HG03159 (cell line): ENCODE data around the gene DOCK1.

Experiments used
- ATAC-seq: cut with Tn5 transposase; IDR thresholded peaks from one replicate; pipeline ENCODE4 v1.9.1; 2021; ENCODE audit warnings: mild to moderate bottlenecking, moderate library complexity; ENCODE audit not compliant: unreplicated experiment

Gene DOCK1

GRCh38 chr10:127158662-127159061, 253.4 kb downstream of the DOCK1 start:
- ATAC-seq = no peak

- ATAC-seq = no peak
Observed at GRCh38 chr10:127159648-127160245, 254.5 kb downstream of the DOCK1 start.

DNA sequence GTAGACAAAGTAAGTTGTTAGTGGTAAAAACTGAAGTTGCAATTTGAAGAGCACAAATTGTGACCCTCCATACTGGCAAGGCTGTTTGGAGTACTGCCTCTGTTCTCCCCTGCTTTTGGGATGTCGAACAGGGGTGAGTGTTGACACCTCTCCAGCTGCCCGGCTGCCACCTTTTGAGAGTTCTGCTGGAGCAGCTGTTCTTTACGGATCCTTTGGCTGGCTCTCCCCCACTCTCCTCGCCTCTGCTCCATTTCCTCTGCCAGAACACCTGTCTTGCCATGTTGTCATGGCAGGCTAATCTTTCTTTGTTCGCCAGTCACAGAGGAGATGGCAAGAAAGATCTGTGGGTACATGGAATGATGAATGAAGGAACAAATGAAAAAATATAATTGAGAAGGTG, 256.3 kb downstream of the DOCK1 start:
- ATAC-seq = no peak

DNA sequence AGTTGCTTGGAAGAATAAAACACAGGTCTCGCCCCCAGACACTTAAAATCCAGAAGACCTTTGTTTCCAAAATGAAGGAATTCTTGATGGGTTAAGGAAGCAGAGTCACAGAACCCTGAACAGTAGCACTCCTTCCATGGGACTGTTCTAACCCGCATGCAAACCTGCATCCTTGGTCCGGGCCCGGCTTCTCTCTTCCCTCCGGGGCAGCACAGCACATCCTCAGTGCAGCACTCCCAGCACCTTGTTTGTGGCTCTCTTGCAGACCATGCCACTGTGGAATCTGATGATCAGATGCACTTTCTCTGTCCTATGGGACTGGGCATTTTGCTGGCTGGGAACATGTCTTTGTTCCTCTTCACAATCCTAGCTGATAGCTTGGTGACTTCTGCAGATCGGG, 257.6 kb downstream of the DOCK1 start:
- no peak for ATAC-seq

GRCh38 chr10:127168261-127168660, 263.0 kb downstream of the DOCK1 start:
- no peak for ATAC-seq

- ATAC-seq = no peak
Observed at GRCh38 chr10:127174866-127175265, 269.6 kb downstream of the DOCK1 start.

DNA sequence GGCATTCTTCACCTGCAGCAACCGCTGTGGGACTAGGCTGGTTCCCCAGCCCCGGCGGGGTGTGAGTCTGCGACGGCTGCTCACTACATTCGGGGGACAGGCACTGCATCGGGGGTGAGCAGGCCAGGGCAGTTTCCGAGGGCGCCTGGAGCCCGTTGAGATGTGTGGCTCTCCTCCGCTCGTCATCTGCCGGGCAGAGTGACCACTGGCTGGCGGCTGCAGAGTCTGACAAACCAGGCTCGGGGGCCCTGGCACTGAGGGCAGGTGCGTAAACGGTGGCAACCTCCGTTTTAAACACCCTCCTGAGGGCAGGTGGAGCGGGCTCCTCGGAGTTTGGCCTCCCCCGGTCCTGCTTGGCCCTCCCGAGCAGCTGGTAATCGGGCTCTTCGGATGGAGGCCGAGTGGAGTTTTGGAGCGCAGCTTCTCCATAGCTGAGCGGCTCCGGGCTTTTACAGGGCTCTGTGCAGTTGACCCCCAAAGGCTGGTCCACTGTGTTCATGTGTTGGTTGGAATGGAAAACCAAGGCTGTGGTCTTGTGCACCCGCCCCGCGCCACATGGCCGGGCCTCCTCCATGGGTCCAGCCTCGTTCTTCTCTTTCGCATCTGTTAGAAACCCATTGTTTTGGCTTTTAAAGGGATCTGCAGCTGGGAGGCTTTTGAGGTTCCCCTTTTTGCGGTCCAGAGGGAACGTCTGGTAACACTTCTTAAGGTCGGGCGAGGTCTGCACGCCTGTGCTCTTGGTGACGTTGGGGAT, 270.3 kb downstream of the DOCK1 start:
- ATAC-seq = no peak

DNA sequence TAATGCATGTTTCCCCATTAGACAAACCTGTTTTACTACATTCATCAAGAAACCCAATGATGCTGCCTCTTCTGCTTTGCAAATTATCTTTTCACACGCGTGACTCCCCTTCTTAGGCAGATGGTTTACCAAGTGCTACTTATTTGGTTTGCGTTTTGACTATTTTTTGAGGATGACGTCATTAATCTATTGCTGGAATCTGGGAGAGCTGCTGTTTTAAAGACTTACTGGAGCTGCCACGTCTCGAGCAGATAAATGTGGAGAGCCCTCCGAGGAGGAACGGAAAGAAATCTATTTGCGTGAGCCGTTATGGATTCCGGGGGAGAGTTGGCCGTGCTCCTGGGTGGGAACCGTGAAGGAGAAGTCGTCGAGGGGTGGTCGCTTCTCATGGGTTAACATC, 271.4 kb downstream of the DOCK1 start:
- ATAC-seq = no peak

GRCh38 chr10:127179612-127180250, 274.5 kb downstream of the DOCK1 start:
- ATAC-seq = no peak

DNA sequence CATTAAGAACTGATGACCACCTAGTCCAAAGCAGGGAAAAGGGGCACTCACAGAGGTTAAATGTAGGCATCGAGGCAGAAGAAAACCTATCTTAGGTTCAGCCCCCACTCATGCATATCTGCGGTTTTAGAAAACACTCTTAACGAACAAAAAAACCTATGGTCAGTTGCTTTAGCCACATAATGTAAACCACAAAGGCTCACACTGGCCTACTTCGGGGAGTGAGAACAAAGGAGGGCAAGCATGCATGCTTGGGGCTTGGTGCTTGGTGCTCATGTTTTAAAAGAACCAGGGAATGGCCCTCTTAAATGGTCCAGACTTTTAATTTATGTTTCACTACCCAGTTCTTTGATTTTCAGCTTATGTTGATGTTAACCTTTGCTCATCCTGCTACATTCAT, 276.9 kb downstream of the DOCK1 start:
- ATAC-seq = no peak

DNA sequence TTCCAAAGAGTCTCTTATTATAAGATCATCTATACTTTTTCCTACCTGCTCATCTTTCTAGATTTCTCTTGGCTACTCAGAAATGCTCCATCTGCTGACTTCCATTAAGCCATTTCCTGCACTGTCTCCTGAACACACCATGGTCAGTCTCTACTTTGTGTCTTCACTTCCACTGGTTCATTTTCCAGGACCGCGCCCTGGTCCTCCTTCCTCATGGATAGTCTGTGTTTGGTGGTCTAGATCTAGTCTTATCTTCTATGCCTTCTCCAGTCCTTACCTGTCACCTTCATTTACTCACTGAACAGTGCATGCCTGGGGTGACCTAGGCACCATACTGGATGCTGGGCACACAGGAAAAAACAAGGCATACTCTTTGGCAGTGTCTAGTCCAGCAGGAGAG, 279.4 kb downstream of the DOCK1 start:
- no peak for ATAC-seq

GRCh38 chr10:127186813-127187212, 281.6 kb downstream of the DOCK1 start:
- no peak for ATAC-seq

GRCh38 chr10:127189226-127189625, 284.0 kb downstream of the DOCK1 start:
- no peak for ATAC-seq

GRCh38 chr10:127190427-127190826, 285.2 kb downstream of the DOCK1 start:
- ATAC-seq = no peak

- ATAC-seq = no peak
Observed at GRCh38 chr10:127193125-127193524, 287.9 kb downstream of the DOCK1 start.

GRCh38 chr10:127194111-127194510, 288.9 kb downstream of the DOCK1 start:
- no peak for ATAC-seq

DNA sequence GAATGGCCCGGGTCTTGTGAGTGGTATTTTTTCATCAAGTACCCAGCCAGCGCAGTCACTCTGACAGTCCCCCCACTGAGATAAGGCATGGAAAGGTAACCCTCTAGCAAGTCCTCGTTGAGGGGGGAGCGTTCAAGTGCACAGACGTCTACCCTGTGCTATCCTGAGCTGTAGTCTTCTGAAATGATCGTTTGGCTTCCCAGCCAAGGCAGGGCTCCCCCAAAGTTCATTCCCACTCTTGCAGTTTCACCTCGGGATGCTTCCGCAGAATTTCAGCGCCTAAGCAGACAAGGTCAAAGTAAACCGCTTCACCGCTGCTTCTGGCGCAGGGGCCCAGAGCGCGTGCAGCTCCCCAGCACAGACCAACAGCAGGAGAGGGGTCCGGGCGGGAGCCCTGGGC, 289.4 kb downstream of the DOCK1 start:
- no peak for ATAC-seq

DNA sequence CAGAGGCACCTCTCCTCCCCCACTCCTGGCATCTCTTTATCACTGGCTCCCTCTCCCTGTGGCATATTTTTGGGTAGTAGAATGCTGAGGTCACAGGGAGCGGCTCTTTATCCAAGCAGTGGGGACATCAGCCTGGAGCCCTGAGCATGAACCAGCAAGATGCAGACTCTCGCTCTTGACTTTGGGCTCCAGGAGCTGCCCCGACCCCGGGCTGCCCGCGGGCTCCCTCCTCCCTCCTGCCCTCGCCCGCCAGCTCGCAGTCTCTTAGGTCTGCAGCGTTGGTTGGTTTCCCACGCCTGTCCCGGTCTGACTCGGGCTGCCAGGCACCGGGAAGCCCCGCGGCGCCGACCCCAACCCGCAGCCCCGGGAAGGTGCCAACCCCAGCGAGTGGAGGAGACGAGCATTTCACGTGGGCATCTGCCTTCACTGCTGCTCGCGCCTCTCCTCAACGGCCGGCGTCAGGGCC, 289.8 kb downstream of the DOCK1 start:
- no peak for ATAC-seq

- ATAC-seq = no peak
Observed at GRCh38 chr10:127195571-127196281, 290.5 kb downstream of the DOCK1 start.

- no peak for ATAC-seq
Observed at GRCh38 chr10:127196282-127197153, 291.3 kb downstream of the DOCK1 start, which contains the start of gene INSYN2A. Gene INSYN2A (minus strand): TSS chr10:127196591. CDS start chr10:127176395, 20,196 bp downstream.

DNA sequence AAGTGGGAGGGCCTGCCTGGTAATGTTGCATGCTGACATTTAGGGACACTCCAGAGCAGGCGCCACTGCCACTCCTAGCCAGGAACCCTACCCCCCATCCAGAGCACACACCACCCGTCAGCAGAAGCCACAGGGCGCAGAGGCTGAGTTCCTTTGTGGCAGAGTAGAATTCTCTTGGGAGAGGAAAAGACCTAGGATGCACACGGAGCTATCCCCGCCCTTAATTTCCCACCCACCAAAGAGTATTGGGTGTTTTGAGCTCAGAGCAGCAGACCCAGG, 291.9 kb downstream of the DOCK1 start:
- no peak for ATAC-seq
